ENCODE measurements around the gene MIER3. TPM values are rescaled to one million over a fixed set of nuclear protein-coding genes. Genes with fewer than 3 reads are reported as not detected.

Gene MIER3
- total and polyA plus RNA-seq, 9 of the 15 experiments (the other 6 are each of a cell fraction or from before 2014, with no cell fraction given): 4.1 to 29.3 (median 13.0) TPM

- TF ChIP-seq GABPA (tag; conservative IDR thresholded peaks at IDR 0.05; ENCODE audit: low read depth) (peak; percentile 81), NR3C1 (CRISPR knock-in tag; IDR thresholded peaks at IDR 0.05) (no peak; the same call in 1 of the 2 replicates), SIRT6 (IDR thresholded peaks at IDR 0.05; ENCODE audit: low read depth, low read length) (no peak), ZNF830 (CRISPR knock-in tag; IDR thresholded peaks at IDR 0.05) (no peak), SPI1 (IDR thresholded peaks at IDR 0.05; ENCODE audit: borderline replicate concordance, low read depth, low read length) (peak; percentile 35; the same call in 1 of the 2 replicates), SIX5 (IDR thresholded peaks at IDR 0.05; ENCODE audit: borderline replicate concordance in 1 of 2, insufficient read depth in 1 of 2, low read depth in 1 of 2, low read length in 2 of 2) (no peak), FOXM1 (IDR thresholded peaks at IDR 0.05; ENCODE audit: low read depth) (no peak), FOXM1 (CRISPR knock-in tag; IDR thresholded peaks at IDR 0.05; ENCODE audit: low read depth) (0 out of 2 replicates have a peak, but pooled peaks have one; percentile 47), ZNF318 (IDR thresholded peaks at IDR 0.05; ENCODE audit: borderline replicate concordance in 1 of 2, low read depth in 1 of 2) (no peak), BMI1 (IDR thresholded peaks at IDR 0.05; ENCODE audit: low read length) (no peak), GATAD2B (IDR thresholded peaks at IDR 0.05; ENCODE audit: borderline replicate concordance) (0 out of 2 replicates have a peak, but pooled peaks have one; percentile 45), ARHGAP35 (IDR thresholded peaks at IDR 0.05; ENCODE audit: partially characterized antibody) (no peak), RUNX1 (IDR thresholded peaks at IDR 0.05; ENCODE audit: low read depth) (no peak), PHF20 (IDR thresholded peaks at IDR 0.05; ENCODE audit: partially characterized antibody) (peak; percentile 52), FOXJ3 (CRISPR knock-in tag; IDR thresholded peaks at IDR 0.05) (no peak), DLX4 (CRISPR knock-in tag; IDR thresholded peaks at IDR 0.05) (no peak), SIN3A (IDR thresholded peaks at IDR 0.05; ENCODE audit: borderline replicate concordance in 2 of 2, control insufficient read depth in 1 of 2, low read depth in 2 of 2, low read length in 2 of 2) (peak in 1 of 2 experiments; percentile 60; a peak in 1 of 4 replicates), TAF15 (IDR thresholded peaks at IDR 0.05; ENCODE audit: low read depth, low read length) (no peak), TGIF2 (CRISPR knock-in tag; IDR thresholded peaks at IDR 0.05) (no peak)
These were observed 42.4 kb downstream of the MIER3 start, which contains the start of gene SETD9 (continued) for GRCh38 chr5:56909294-56910209.
